Activated CD8-positive, alpha-beta memory T cell treated with anti-CD3 and anti-CD28 coated beads for 48 hours (primary cell): Measurements from ENCODE around the gene NCBP2L.

Experiments used
- DNase-seq, 3 experiments: peaks; one replicate each; pipeline ENCODE4 v3.0.0-alpha.2; 2020; ENCODE audit warnings: low read depth in 2 of 3, low spot score in 2 of 3

Gene NCBP2L

DNA sequence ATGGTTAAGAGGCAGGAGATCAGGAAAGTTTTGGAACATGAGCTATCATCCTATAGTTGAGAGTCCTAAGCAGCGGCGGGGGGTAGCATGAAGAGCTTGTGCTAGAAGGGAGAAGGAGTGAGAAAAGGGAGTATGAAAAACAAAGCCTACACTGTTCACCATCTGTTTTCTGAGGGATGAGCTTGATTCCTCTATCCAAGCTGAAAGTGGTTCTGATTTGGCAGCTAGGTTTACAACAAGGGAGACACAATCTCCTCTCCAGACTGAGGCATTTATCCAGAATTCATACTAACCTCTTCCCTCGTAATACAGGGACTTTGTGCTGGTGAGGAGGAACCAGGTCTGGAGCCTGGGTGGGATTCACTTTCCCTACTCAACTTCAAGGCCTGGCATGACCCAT is 25.5 kb upstream of the NCBP2L start:
- DNase-seq, result no peak

DNA sequence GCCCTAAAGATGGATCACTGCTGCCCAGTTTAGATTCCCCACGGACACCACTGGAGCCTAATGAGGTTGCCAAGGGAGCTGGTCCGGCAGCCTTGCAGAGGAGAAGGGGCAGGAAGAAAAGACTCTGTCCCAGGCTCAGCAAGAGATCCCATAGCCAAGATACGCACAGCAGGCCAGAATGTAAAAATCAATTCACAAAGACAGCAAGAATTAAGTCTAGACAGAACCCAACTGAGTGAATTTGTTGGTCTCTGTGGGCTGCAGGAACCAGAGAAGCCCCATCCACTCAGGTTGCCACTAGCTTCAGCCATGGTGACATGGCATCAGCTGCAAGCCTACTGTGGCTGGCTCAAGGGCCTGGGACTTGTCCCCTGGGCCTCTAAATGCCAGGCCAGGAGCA is 24.8 kb upstream of the NCBP2L start:
- DNase-seq, result no peak

DNA sequence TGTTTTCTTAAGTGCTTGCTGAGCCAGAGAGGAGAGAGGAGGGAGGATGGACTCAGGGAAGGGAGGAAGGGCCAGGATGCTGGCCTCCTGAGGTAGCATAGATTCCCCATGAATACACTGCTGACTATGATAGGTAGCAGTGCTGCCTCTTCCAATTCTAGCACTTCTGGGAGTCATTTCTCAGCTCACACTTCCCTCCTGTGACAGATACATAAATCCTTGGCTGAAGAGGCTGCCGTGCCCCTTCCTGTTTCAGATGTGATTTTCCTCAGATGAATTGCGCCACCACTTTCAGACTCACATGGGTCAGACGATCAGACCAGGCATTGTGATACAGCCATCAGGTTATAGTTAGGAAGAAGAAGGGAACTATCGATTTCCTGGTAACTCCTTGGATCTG is 24.3 kb upstream of the NCBP2L start:
- no peak for DNase-seq

DNA sequence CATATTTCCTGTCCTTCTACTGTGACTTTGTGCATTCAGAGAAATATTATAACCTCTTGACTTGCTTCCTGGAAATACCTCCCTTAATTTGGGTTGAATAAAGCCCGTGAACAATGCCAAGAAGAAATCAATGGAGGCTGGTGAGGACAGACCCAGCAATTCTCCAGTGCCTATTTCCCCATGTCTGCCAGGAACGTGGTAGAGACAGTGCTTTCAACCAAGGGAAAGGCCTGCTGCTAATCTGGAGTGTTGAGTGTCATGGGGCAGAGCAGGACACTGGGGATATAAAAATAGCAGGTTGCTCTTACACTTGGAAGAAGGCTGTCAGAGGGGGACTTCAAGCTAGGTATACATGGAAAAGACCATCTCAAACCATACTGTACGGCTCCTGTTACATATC is 21.8 kb upstream of the NCBP2L start:
- no peak for DNase-seq

DNA sequence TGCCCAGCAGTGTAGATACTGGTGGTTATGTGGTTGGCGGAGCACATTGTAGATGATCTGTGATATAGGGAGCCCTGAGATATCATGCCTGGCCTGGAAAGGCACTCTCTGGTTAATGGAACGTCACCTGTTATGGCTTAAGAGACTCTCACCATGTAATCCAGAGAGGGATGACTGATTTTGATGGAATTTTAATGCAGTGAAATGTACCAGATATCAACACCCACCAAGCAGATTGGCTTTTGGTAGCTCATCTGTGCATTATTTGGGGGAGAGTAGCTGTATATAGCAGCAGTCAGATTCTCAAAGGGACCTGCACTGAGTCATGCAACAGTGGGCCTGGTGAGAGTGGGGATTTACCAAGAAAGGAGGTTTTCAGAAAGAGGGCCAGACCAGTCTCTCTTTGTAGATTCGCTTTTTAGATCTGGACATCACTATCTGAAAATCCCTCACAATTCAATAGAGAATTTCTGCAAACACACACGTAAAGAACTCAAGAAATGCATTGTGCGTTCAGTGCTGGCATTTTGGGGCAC is 19.2 kb upstream of the NCBP2L start:
- DNase-seq, result no peak

DNA sequence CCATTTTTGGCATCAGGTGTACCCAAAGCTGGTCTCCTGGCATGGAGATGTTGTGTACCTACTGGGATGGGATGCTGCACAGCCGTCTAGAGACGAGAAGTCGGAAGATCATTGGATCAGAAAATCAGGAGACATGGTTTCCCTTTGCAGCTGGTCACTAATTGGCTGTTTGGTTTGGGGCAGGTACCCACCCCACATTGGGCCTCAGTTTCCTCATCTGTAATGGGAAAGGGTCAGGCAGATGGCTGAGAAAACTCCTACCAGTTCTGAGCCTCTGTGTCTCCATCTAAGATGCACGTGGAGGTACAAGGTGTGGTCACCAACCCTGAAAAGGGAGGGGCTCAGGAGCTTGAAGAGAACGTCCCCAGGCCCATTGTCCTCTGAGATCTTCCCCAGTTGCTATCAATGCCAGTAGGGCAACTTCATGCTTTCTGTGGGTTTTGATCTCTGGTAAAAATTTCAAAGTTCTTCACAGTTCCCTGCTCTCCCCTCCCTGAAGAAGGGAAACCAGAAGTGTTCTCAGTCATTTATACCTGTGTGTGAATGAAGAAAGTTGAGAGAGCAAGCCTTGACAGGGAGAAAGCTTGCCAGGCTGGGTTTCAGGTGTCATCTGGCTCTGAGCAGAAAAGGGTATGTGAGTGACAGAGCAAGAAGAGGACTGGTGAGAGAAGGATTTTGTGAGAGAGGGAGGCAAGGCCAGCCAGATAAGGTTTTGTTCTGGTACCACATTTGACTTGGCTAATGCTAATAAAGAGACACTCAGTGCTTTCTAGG is 17.0 kb upstream of the NCBP2L start:
- no peak for DNase-seq

DNA sequence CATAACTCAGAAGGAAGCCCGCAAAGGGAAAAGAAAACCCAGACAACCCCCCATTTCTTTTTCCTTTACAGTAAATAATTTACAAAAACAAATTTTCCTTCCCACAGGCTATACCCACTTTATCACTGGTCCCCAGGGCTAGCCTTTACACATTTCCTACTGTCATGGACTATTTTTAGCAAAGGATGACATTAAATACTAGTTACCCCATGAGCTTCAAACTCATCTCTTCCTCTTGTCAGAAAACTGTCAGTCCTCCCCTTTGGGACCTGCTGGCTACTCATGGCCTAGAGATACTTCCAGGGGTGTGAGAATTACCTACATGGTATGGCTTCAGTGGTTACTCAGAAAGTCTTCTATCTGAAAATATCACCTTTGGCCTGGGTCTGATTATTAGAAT is 13.9 kb upstream of the NCBP2L start:
- no peak for DNase-seq

DNA sequence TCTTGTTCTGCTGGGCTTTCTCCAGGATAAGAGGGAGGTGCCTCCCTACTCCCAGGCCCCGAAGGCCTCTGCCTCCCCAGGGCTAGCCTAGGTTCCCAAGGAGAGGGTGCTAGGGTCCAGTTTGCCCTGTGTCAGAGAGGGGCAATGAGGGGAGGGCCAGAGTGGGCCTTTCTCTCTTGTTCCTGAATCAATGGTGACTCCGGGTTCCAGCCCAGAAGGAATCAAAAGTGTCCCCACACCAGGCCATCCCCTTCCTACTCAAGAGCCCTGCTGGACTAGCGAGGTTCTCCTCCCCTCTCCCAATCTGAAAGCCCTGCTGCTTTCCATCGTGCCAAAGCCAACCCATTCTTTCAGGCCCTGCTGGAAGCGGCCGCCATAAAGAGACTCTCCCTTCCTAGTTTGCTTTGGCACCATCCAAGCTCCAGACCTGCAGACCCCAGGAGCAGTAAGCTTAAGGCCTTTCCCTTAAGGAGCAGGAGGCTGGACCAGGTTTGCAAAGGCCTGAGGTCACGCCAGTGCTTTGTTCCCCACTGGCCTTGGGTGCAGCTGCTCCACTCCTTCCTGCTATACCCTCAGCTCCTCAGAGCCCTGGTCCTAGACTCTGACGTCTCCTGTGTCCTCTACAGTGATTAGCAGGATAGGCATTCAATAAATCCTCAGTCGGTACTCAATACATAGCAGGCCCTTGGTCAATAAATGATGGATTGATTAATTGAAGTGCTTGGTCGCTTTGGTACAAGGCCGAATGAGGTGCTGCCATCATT is 12.5 kb upstream of the NCBP2L start:
- no peak for DNase-seq

DNA sequence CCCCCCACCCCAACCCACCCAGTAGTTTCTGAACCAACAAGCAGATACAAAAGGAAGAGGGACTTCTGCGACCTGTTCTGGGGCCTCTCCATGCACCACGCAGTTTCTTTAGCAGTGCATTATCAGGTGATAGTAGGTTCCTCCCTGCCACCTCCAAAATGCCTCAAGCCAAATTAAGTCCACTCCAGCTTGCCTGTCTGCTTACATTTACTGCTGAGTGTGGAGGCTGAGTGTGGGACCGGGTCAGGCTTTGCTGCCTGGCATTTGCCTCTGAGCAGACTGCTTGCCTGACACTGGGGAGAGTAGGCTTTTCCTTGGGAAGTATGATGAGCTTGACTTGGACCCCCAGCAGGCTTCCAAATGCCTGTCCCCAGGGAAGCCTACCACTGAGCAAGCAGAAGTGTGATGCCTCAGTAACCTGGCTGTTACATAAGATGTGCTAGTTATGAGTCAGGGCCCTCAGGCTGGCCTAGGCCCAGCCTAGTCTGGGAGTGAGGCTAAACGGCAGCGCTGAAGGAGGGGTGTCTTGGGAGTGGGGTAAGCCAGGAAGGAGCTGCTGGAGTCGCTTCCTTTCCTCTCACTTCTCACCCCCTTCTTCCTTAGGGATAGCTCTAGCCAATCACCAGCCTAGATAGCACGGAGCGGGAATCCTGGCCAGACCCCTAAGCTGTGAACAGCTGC is 10.9 kb upstream of the NCBP2L start:
- DNase-seq, result no peak

DNA sequence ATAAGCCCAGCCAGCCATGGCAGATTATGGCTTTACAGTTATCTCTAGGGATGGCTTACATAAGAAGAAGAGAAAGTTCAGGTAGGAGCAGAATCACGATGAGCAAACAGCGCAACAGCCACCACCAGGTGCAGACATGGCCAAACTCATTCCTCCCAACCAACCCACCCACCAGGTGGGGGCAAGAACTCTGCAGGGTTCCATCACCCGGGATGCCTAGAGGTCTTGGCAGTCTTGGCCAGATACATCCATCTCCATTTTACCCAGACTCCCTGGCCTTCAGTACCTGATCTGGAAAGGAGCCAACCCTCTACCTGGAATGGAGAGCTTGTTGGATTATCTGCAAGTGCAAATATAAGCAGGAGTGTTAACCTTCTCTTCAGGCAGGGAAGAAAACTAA is 9.5 kb upstream of the NCBP2L start:
- no peak for DNase-seq

DNA sequence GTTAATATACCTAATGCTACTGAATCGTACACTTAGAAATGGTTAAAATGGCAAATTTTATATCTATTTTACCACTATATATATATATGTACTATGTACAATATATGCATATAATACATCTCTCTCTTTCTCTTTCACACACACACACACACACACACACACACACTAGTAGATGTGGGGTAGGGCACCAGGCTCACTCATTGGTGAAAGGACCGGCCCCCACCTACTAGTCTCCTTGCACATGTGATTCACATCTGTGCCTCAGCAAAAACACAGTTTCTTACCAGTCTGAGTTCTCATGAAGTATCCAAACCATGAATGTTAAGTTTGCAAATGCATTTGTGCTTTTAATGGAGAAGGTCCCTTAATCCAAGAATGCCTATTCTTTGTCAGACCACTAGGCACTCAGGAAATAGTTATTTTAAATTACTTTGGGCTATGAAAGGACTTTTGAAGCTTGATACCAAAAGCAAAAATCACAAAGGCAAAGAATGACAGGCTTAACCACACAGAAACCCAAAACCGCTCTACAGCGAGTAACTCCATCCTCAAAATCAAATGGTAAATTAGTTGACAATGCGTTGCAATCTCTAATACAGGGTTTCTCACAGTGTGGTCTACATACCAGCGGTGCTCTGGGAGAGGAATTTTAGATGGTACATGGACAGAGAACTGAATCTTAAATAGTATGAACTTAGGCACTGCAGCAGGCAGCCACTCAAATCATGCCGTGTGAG is 7.8 kb upstream of the NCBP2L start:
- no peak for DNase-seq

DNA sequence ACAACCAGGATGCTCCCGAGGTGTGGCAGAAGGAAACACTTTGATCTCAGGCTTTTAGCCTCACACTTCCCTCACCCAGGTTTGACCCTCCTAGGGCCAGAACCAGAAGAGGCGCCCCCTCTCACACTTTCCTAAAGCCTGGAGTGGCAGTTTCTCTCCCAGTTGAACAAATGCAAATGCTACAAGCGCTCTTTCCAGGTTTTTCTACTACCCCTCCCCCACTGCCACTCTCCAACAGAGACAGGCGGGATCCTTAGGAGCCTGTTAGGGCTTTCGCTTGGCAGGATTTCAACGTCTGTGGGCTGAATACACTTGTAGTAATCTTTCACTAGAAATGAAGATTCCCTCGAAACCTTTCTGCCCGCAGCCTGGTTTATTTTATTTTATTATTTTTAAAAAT is 4.3 kb upstream of the NCBP2L start:
- no peak for DNase-seq

DNA sequence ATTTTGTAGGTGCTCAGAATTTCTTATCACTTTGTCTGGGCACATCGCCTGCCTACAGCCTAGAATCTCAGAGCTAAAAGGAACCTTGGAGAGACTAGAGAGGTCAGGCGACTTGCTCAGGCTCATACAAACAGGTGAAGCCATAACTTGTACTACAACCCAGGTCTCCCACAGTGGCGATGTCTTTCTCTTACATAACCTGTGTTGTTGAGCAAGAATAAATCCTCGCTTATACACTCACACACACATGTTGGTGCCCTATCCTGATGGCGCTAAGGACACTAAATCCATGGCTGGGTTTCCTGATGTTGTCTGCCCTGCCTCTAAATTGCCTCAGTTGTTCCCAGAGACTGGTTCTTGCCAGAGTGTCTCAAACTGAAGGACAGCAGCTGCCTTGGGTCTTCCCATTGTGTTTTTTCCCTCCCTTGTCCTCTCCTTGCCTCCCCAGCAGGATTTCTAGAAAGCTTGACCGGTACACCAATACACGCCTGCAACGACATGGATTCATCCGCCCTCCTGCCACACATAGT is 3.6 kb upstream of the NCBP2L start:
- DNase-seq, result no peak

DNA sequence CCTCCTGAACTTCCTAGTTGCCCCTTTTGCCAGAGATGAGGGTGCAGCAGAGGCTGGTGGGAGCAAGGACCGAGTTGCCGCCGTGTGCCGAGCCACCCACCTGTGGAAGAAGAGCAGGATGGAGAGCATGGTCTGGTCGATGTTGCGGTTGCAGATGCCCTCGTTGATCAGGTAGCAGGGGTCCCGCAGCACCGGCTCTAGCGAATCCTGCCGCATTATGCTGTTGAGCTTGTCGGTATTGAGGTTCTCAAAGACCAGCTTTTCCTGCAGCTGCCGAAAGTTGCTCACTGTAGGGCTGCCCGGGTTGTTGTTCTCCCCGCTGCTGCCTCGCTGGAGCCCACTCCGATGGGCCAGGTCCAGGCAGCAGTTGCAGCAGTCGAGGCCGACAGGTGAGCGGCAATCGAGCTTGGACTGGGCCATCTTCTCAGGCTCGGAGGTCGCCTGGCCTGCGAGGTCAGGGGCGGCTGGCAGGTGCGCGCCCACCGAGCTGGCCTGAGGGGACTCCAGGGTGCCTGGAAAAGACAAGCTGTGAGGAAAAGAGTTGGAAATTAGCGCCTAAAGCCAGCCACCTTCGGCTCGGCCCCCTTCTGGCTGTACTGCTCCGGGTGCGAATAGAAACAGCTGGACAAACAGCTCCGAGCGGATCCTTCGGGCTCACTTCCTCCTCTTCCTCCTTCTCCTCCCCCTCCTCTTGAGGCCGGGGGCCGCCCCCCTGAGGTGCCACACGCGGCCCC is 2.4 kb upstream of the NCBP2L start:
- no peak for DNase-seq

DNA sequence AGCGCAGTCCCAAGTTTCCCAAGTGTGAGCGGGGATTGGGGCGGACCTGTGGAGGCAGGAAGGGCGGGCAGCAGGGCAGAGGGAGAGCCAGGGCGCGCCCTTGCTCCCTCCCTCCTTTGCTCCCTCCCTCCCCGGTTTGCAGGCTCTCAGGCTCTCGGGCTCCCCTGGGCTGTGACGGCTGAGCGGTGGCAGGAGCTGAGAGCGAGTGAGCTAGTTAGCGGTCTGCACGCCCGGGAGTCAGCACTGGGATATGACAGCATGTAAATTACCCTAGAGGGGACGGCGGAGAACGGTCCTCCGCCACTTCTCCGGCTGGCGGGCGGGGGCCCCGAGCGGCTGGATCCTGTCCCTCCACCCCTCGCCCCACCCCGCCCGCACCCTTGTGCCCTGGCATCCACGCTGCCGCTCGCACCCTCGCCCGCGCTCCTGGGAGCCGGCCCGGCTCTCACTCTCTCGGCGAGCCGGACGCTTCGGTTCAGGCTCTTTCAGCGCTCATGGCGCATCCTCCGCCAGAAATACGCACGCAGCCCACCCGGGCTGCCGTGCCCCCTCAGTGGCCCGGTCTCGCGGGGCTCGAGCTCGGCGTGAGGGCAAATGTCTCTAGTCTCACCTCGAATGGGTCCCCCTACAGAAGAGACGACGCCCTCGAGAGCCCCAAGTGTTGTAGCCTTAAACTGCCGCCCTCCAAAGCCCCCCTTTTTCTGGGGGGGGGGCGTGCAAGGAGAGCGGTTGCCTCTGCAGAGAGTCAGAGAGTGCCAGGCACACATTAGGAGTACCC is 1.6 kb upstream of the NCBP2L start, which contains the start of gene TSC22D3:
Gene TSC22D3, minus strand, starts transcription at position 54 of the 778 bp plus-strand sequence. CDS start 368 bp downstream, outside the sequence.
- DNase-seq, result peak in 1 of 3 experiments; percentile 14

DNA sequence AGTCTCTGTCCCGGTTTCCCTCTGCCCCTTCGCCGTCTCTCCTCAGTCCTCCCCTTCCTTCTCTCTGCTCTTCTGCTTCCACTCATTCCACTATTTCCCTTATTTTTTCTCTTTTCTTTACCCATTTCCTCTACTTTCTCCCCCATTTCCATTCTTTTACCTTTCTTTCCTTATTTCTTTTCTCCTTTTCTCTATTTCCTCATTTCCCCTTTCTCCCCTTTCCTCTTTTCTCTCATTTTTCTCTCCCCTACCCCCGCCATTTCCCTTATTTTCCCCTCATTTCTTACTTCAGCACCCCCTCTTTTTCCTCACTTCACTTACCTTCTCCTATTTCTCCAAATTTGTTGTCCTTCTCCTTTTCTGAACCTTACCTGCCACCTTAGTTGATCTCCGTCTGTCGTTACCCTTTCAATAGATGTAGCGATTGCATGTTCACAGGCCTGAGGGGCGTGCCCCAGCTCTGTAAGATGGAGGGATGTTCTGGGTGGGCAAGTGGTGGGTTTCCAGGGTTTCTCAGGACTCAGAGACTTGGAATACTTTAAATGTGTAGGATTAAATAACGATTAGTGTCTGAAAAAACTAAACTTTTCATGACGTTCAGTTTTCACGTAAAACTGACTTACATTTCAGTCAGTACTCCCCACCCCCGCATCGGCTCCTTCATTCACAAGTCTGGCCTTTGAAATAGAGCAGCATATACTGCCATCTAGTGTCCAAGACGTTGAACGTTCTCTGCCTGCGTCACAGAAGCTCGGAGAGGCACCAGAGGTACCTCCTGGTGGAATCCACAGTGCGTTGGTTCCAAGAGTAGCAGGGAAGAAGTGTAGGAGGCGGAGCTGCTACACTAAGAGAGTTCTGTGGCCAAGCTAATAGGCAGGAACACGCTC is 641 bp upstream of the NCBP2L start:
- DNase-seq, result peak; percentile 27 to 34 (median 32)

DNA sequence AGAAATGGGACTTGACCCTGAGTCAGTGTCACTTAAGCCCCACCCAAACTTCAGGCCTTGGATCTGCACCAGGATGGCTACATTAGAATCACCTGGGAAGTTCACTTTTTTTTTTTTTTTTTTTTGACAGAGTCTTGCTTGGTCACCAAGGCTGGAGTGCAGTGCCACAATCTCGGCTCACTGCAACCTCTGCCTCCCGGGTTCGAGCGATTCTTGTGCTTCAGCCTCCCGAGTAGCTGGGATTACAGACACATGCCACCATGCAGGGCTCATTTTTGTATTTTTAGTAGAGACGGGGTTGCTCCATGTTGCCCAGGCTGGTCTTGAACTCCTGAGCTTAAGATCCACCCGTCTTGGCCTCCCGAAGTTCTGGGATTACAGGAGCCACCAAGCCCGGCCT is 3.0 kb downstream of the NCBP2L start:
- DNase-seq, result no peak

DNA sequence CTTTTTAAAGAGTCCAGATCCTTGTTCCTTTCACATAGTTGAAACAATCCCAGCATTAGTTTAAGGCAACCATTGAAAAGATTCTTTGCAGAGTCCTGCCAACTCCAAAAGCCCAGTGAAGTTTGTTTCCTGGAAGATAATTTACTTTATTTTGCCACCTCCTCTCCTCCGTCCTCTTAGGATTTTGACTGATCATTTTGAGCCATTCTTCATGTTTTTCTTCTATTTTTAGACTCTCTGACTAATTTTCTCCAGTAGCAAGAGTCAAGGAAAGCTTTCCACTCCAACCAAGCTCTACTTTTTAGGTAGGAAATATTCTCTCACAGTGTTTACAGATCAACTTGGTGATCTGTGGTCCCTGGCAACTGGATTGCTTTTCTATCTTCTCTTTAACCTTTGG is 10.3 kb downstream of the NCBP2L start:
- no peak for DNase-seq
